ENCODE data around the gene ACTG1. TPM values are rescaled to one million over a fixed set of nuclear protein-coding genes. Genes with fewer than 3 reads are reported as not detected.

ACTG1 gene
- total RNA-seq, 1 donor from 2014 or later: 2,441 TPM

- intact Hi-C loops (cut with DNase I): no loop called here
Observed at GRCh38 chr17:81528651-81529436, 16.2 kb upstream of the ACTG1 start.

DNA sequence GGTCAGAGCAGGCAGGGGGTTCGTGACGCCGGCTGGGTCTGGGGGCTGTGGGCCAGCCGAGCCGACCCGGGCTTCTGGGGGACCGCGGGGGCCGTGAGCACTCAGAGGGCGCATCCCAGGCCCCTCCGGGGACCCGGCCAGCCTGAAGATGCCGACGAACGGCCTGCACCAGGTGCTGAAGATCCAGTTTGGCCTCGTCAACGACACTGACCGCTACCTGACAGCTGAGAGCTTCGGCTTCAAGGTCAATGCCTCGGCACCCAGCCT lies 15.7 kb upstream of the ACTG1 start:
- TF ChIP-seq POLR2A (IDR thresholded peaks at IDR 0.05): no peak
- TF ChIP-seq, protein P1, sequence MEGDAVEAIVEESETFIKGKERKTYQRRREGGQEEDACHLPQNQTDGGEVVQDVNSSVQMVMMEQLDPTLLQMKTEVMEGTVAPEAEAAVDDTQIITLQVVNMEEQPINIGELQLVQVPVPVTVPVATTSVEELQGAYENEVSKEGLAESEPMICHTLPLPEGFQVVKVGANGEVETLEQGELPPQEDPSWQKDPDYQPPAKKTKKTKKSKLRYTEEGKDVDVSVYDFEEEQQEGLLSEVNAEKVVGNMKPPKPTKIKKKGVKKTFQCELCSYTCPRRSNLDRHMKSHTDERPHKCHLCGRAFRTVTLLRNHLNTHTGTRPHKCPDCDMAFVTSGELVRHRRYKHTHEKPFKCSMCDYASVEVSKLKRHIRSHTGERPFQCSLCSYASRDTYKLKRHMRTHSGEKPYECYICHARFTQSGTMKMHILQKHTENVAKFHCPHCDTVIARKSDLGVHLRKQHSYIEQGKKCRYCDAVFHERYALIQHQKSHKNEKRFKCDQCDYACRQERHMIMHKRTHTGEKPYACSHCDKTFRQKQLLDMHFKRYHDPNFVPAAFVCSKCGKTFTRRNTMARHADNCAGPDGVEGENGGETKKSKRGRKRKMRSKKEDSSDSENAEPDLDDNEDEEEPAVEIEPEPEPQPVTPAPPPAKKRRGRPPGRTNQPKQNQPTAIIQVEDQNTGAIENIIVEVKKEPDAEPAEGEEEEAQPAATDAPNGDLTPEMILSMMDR (IDR thresholded peaks at IDR 0.05): no peak
- no peak for TF ChIP-seq POLR2AphosphoS5 (IDR thresholded peaks at IDR 0.05; ENCODE audit: insufficient read depth in 1 of 2, low read depth in 1 of 2)
- H3K4me3 ChIP-seq: no peak overlapping the region
- H3K27me3 ChIP-seq: peaks cover 1% of the 10 kb centered on the region
- H3K36me3 ChIP-seq: no peaks in the 10 kb centered on the region
- H3K9me3 ChIP-seq: no peaks in the 10 kb centered on the region
- H3K27ac ChIP-seq: no peak overlapping the region
- intact Hi-C loops (cut with DNase I): no loop called here
- peaks cover 13% of the 10 kb centered on the region for H3K4me1 ChIP-seq
- DNase-seq (ENCODE audit: extremely low spot score in 2 of 2): no peak

More at GRCh38 chr17:81528651-81529436, 16.2 kb upstream of the ACTG1 start:
- TF ChIP-seq, protein P1 (IDR thresholded peaks at IDR 0.05): no peak
- no peak for TF ChIP-seq POLR2AphosphoS5 (IDR thresholded peaks at IDR 0.05; ENCODE audit: insufficient read depth in 1 of 2, low read depth in 1 of 2)
- TF ChIP-seq POLR2A (IDR thresholded peaks at IDR 0.05): no peak
- no peak overlapping the region for H3K4me3 ChIP-seq
- H3K4me1 ChIP-seq: peaks cover 9% of the 10 kb centered on the region
- H3K36me3 ChIP-seq: no peaks in the 10 kb centered on the region
- no peak for DNase-seq (ENCODE audit: extremely low spot score in 2 of 2)
- no peaks in the 10 kb centered on the region for H3K9me3 ChIP-seq
- no peaks in the 10 kb centered on the region for H3K27me3 ChIP-seq
- no peak overlapping the region for H3K27ac ChIP-seq

- intact Hi-C loops (cut with DNase I): no loop called here
- Histone ChIP-seq H3K4me1 (peaks cover 16% of the 10 kb centered on the region), H3K36me3 (no peaks in the 10 kb centered on the region), H3K4me3 (no peak within 1 kb of the TSS), H3K9me3 (no peaks in the 10 kb centered on the region), H3K27me3 (peaks cover 6% of the 10 kb centered on the region), H3K27ac (no peak within 1 kb of the TSS)
- TF ChIP-seq, protein P1 (IDR thresholded peaks at IDR 0.05): no peak
- TF ChIP-seq POLR2AphosphoS5 (IDR thresholded peaks at IDR 0.05; ENCODE audit: insufficient read depth in 1 of 2, low read depth in 1 of 2) (no peak), POLR2A (IDR thresholded peaks at IDR 0.05) (no peak)
- DNase-seq (ENCODE audit: extremely low spot score in 2 of 2): no peak
Observed at GRCh38 chr17:81527591-81528383, 15.2 kb upstream of the ACTG1 start, which contains the start of gene FSCN2. FSCN2 (plus strand) TSS chr17:81528377; CDS start chr17:81528532, 155 bp downstream.

DNA sequence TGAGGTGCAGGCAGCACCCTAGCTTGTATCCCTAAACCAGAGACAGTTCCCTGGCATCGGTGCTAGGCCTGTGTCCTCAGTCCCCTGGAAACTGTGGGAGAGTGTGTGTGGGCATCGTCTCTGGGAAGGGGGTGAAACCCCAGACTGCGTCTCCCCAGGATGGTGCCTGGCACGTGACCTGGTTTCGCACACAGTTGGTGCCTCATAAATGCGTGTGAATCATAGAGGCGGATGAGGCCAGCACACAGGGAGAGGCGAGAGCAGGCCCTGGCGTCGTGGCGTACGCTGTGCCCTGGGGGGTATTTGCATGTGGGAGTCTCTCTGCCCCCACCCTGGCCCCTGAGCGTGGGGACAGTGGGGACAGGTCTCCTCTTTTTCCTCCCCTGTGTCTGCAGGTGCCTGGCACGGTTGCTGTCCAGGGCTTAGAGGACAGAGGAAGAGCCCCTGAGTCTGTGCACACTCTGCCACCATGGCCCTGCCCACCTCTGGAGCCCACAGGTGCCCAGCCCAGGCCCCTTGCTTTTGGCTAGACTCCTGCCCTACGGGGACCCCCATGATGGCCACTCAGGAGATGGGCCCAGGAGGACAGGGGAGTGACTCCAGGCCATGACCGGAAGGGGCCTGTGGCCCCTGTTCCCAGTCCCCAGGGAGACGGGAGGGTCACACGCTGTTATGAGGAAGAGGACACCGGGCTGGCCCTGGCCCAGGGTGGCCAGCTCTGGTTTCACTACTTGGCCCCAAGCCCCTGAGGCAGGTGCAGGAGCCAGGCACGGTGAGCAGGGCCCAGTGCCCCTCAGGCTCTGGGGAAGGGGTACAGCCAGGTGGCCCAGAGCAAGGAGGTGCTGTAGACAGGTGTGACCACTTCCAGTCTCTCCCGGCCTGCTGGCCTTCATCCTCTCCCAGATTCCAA lies 14.3 kb upstream of the ACTG1 start:
- no peak overlapping the region for H3K4me3 ChIP-seq
- H3K9me3 ChIP-seq: no peaks in the 10 kb centered on the region
- TF ChIP-seq POLR2AphosphoS5 (IDR thresholded peaks at IDR 0.05; ENCODE audit: insufficient read depth in 1 of 2, low read depth in 1 of 2) (no peak), POLR2A (IDR thresholded peaks at IDR 0.05) (no peak)
- TF ChIP-seq, protein P1 (IDR thresholded peaks at IDR 0.05): no peak
- H3K36me3 ChIP-seq: no peaks in the 10 kb centered on the region
- peaks cover 8% of the 10 kb centered on the region for H3K27me3 ChIP-seq
- DNase-seq (ENCODE audit: extremely low spot score in 2 of 2): no peak
- peaks cover 16% of the 10 kb centered on the region for H3K4me1 ChIP-seq
- intact Hi-C loops (cut with DNase I): no loop called here
- H3K27ac ChIP-seq: no peak overlapping the region

Measured in vagina (tissue), 2 donors.